ENCODE data around the gene HRH2. TPM values are rescaled to one million over a fixed set of nuclear protein-coding genes. Genes with fewer than 3 reads are reported as not detected.

The HRH2 gene
- total and polyA plus RNA-seq, 9 of the 15 experiments (the other 6 are each of a cell fraction or from before 2014, with no cell fraction given), result 0.04 TPM; not detected in 8

GRCh38 chr5:175656966-175657365 lies 905 bp upstream of the HRH2 start:
- FAIRE-seq, result no peak

More at GRCh38 chr5:175656966-175657365, 905 bp upstream of the HRH2 start:
- H3K27ac ChIP-seq (ENCODE audit: extremely low read depth, low read depth, low read length), result no peak overlapping the region
- H3K9me3 ChIP-seq (replicated peaks; ENCODE audit: control insufficient read depth, insufficient read depth, low read depth, low read length), result no peaks in the 10 kb centered on the region
- ChIA-PET CTCF (ENCODE audit: low intra/inter-chr PET ratio) (no interaction called here), POLR2A (interaction anchor here (0.6 to 0.7 kb wide), 2 partner anchors 31 to 183 kb away, joined by 3 read pairs; no protein-coding TSS in a partner anchor)
- H3K4me2 ChIP-seq (ENCODE audit: insufficient read depth, low read length), result no peak overlapping the region
- intact Hi-C loops (cut with micrococcal nuclease) (no loop called here), in situ Hi-C loops (cut with MboI) (no loop called here)
- H3K9me1 ChIP-seq (ENCODE audit: control insufficient read depth, insufficient read depth, low read length), result no peaks in the 10 kb centered on the region
- H3K27me3 ChIP-seq (ENCODE audit: control insufficient read depth in 2 of 2, insufficient read depth in 2 of 2, low read length in 2 of 2), result peaks cover 11 to 64% of the 10 kb centered on the region in 2 experiments
- H3K36me3 ChIP-seq (ENCODE audit: control insufficient read depth, insufficient read depth, low read length), result no peaks in the 10 kb centered on the region
- no TSS peak for BruUV-seq (replicated peaks)
- H4K20me1 ChIP-seq (replicated peaks; ENCODE audit: control insufficient read depth, insufficient read depth, low read length), result no peaks in the 10 kb centered on the region
- 3% methylated on average over 8 of the region's 8 CpGs for WGBS (ENCODE audit: insufficient coverage, low coverage, missing lambda C conversion rate)
- DNase-seq (ENCODE audit: extremely low read depth in 1 of 4, low spot score in 3 of 4) (no peak), ATAC-seq (no peak)
- no peak for TF ChIP-seq CREB3 (tag; conservative IDR thresholded peaks at IDR 0.05; ENCODE audit: low read depth)
- no peak for TF ChIP-seq POLR2AphosphoS2 (IDR thresholded peaks at IDR 0.05; ENCODE audit: low read length)
- no peak for TF ChIP-seq ZBTB9 (CRISPR knock-in tag; IDR thresholded peaks at IDR 0.05)
- no peak for TF ChIP-seq MCM7 (IDR thresholded peaks at IDR 0.05)
- TF ChIP-seq PHF8 (IDR thresholded peaks at IDR 0.05; ENCODE audit: borderline replicate concordance, low read length), result no peak
- peaks cover 0 to 8% of the 10 kb centered on the region in 2 experiments; a peak in 1 of 5 replicates for H3K4me1 ChIP-seq (replicated peaks in 1 of 2; ENCODE audit: control insufficient read depth in 2 of 2, insufficient read depth in 2 of 2, low read length in 2 of 2)
- no peak overlapping the region for H3K4me3 ChIP-seq
- no peaks in the 10 kb centered on the region for H3K79me2 ChIP-seq (ENCODE audit: control insufficient read depth, insufficient read depth, low read length)
- no peak overlapping the region for H2AFZ ChIP-seq (ENCODE audit: low read depth, low read length)
- no peak overlapping the region for H3K9ac ChIP-seq (ENCODE audit: insufficient read depth in 1 of 2, low read depth in 2 of 2, low read length in 2 of 2)
